GM21576 (cell line): Measurements from ENCODE around the gene SLC2A8.

Experiments
- ATAC-seq: cut with Tn5 transposase; IDR thresholded peaks from one replicate; pipeline ENCODE4 v1.9.1; 2021; ENCODE audit warnings: mild to moderate bottlenecking, moderate library complexity; ENCODE audit not compliant: unreplicated experiment

The SLC2A8 gene

DNA sequence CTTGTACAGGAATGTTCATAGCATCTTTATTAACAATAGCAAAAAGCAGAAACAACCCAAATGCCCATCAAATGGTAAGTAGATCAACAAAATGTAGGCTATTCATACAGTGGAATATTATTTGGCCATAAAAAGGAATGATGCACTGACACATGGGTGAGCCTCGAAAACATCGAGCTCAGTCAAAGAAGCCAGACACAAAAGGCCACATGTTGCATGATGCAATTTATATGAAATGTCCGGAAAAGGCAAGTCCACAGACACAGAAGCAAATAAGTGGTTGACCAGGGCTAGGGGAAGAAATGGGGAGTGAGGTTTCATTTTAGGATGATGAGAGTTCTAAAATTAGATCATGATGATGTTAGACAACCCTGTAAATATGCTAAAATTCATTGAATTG, 16.5 kb upstream of the SLC2A8 start:
- no peak for ATAC-seq

DNA sequence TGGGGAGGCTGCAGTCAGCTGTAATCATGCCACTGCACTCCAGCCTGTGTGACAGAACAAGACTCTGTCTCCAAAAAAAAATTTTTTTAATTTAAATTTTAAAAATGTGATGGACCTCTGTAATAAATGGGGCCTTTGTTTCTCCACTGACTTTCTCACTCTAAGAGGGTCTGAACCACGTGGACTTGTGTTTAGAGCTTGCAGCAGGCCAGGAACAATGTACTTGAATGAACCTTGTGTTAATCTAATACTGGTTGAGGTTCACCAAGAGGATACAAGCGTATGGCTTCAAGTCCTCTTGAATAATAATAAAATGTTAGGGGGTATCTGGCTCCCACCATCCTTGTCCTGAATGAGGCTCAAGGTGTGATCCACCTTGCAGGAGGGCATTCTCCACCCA, 14.4 kb upstream of the SLC2A8 start:
- ATAC-seq: no peak

DNA sequence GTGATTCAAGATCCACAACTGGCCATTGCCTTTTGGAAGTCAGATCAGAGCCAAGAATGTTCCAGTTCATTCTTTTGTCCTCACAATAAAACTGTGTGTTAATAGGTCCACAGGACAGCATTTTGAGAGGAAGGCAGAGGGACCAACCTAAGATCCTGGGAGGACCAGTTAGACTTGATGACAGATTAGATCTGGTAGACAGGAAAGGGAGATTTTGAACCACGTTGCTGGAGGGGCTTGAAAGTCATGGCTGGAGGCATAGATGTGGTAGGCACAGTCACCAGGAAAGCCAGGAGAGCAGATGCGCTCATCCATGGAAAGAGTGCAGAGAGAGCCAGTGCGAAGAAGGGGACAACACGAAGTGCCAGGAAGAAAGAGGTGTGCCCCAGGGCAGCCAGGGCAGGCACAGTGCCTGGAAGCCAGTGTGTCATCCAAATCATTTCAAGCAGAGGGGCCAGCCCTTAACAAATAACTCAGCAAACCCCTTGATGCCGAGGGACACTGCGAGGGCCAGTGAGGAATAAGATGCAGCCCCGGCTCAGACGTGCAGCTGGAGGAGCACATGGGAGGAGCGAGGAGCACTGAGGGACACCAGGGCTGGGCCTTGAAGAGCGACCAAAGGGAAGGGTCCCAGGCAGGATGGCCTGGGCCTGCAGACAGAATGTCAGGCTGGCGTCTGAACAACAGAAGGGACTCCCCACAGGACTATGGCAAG, 12.8 kb upstream of the SLC2A8 start:
- ATAC-seq: no peak

DNA sequence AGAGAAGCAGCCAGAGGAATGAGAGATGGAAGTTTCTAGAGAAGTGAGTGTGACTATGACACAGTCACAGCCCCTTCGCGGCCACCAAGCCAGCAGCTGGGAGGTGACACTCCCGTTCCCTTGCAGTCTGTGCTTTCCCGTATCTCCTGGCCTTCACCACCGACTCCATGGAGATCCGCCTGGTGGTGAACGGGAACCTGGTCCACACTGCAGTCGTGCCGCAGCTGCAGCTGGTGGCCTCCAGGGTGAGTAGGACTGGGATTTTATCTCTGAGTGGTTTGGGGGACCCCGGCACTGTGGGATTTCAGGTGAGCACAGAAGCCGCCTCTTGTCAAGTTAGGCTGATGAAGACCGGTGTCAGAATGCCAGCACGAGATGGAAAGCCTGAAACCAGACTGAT, 12.1 kb upstream of the SLC2A8 start:
- ATAC-seq: no peak

DNA sequence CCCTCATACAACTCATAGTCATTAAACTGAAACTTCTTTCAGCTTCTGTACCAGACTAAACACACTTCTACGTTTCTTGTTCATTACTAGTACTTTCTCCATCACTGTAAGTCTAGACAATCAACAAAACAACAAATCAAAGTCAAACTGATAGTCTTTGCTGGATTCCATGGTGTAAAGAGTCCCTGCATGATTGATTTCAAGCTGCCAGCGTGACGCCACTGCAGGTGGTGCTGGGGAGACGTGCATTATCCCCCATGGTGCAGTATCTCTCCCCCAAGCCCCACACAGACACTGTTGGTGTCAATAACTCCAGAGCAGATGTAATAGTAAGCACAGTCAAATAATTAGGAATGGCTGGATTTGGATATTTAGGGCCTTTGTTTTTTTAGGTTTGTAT, 10.7 kb upstream of the SLC2A8 start:
- ATAC-seq: no peak

DNA sequence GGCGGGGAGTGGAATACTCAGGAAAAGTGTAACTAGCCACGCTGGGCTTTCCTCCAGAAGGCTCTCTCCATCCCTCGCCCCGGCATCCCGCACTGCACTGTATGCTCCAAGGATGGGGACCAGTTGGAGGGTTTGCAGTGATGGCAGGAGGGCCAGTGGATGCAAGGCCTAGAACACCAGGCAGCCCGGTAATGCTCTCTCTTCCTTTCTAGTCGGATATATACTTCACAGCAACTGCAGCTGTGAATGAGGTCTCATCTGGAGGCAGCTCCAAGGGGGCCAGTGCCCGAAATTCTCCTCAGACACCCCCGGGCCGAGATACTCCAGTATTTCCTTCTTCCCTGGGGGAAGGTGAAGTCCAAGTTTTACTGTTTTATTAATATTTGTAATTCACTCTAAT, 10.0 kb upstream of the SLC2A8 start:
- ATAC-seq: no peak

DNA sequence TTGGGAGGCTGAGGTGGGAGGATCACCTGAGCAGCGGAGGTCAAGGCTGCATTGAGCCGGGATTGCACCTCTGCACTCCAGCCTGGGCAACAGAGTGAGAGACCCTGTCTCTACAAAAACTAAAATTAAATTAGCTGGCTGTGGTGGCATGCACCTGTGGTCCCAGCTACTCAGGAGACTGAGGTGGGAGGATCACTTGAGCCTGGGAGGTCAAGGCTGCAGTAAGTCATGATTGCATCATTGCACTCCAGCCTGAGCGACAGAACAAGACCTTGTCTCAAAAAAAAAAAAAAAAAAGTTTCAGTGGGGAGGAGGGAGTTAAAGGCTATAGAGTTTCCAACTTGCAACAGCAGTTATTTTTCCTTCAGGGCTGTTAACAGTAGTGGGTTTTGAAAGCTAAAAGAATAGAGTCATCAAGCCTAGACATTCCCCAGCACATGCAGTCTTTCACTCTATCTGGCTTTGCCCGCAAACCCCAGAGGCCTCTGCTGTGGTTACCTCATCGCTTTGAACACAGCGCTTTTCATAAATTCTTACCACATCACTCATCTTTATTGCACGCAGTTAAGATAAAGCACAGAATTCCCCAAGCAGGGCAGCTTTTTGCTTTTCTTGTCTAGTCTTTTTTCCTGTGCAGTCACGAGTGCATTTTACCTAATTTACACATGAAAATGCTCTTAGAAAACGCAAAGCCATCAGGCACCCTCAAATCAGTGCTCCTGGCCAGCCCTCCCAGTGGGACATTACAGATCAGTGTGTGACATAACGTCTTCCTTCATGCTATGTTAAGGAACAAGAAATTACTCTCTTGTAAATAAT, 8.7 kb upstream of the SLC2A8 start:
- ATAC-seq: peak; percentile 75

DNA sequence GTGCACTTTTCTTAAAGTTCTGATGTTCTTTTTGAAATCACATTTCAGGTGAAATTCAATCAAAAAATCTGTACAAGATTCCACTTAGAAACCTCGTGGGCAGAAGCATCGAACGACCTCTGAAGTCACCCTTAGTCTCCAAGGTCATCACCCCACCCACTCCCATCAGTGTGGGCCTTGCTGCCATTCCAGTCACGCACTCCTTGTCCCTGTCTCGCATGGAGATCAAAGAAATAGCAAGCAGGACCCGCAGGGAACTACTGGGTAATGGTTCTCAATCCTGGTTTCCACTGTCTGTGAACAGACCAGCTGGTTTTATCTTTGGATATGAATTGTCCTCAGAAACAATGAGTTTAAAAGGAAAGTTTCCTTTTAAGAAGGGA, 8.1 kb upstream of the SLC2A8 start:
- ATAC-seq: no peak

DNA sequence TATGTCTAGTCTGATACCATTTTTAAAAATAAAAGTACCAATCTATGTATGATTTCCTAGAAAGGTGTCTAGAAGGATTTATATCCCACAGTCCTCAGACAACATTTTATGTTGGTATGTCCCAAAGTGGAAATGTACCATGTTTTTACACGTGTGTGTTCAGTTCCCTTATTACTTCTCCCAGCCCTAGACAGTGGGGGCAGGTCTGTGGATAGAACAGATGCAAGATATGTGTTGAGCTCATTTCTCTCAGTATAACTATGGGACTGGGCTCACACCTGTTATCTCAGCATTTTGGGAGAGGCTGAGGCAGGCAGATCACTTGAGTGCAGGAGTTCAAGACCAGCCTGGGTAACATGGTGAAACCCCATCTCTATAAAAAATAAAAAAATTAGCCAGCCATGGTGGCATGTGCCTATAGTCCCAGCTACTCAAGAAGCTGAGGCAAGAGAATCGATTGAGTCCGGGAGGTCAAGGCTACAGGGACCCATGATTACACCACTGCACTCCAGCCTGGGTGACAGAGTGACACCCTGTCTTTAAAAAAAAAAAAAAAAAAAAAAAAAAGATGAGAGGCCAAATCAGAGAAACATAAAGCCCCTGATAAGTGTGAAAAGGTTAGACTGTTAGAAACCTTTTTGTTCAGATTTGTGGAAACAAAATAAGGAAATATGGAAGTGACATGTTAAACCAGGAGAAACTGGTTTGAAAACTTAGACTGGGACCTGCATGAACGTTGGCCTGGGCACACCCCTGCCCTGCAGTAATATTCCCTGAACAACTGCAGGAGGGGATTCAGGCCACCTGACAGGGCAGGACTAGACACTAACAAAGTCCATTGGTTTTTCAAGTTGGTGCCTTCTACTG, 7.4 kb upstream of the SLC2A8 start:
- ATAC-seq: no peak

DNA sequence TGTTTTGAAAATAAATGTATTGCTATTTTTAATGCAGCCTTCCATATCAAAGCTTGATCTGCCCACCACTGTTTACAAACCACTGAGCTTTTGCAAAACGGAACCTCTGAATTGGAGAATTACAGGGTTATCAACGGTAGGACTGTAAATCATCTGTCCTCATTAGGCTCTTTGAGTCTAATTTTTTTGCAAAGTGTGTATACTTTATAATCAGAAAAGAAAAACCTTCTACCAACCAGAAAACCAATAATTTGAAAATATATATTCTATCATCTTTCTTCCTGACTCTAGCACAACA, 6.8 kb upstream of the SLC2A8 start:
- ATAC-seq: no peak

DNA sequence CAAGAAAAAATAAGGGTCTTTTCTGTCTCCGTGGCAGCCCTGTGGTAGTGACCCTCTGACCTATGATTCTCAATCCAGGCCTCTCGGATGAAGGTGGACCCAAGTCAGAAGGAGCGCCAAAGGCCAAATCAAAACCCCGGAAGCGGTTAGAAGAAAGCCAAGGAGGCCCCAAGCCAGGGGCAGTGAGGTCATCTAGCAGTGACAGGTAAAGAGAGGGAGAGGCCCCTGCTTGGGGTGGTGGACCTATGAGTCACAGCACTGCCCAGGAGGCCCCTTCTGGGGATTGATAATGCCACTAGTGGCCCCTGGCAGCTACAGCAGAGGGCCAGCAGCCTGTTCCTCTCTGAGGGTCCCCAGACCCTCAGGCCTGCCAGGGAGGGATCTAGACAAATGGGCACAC, 6.4 kb upstream of the SLC2A8 start:
- ATAC-seq: no peak

DNA sequence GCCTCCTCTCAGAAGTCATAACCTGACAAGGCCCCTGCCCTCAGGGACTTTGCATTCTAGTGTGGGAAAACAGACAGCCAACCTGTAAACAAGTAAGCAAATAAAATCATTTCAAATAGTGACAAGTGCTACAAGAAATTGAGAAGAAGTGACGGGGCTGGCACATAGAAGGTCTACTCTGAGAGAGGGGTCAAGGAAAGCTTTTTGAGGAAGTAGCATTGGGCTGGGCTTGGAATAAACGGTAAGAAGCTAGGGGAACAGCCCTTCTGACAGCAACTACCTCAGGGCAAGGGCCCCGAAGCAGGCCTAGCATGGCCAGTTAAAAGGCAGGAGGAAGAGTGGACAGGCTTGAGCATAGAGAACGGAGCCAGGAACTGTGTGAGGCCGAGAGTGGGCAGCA, 4.8 kb upstream of the SLC2A8 start:
- no peak for ATAC-seq

DNA sequence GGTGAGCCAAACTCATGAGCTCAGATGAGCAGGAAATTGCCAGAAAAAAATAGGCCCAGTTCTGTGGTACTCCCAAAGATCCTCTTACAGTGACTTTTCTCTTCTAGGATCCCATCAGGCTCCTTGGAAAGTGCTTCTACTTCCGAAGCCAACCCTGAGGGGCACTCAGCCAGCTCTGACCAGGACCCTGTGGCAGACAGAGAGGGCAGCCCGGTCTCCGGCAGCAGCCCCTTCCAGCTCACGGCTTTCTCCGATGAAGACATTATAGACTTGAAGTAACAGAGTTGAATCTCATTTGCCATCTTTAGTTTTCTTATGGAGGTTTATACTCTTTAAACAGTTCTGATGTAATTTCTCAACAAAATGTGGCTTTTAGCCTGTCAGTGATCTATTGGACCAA, 4.0 kb upstream of the SLC2A8 start:
- no peak for ATAC-seq

DNA sequence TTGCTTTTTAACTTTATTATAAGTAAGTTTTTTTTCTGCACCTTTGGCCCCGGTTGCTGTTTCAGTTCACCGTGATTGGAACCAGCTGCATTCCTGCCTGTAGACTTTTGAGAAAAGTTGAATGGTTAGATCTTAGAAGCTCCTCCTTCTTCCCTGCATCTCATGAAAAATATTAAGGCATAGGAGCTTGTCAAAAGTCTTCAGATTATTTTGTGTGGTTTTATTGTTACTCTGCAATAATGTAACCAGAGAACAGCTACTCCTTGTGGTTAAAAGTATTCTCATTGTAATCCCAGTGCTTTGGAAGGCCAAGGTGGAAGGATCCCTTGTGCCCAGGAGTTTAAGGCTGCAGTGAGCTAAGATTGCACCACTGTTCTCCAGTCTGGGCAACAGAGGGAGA, 3.3 kb upstream of the SLC2A8 start:
- ATAC-seq: no peak

DNA sequence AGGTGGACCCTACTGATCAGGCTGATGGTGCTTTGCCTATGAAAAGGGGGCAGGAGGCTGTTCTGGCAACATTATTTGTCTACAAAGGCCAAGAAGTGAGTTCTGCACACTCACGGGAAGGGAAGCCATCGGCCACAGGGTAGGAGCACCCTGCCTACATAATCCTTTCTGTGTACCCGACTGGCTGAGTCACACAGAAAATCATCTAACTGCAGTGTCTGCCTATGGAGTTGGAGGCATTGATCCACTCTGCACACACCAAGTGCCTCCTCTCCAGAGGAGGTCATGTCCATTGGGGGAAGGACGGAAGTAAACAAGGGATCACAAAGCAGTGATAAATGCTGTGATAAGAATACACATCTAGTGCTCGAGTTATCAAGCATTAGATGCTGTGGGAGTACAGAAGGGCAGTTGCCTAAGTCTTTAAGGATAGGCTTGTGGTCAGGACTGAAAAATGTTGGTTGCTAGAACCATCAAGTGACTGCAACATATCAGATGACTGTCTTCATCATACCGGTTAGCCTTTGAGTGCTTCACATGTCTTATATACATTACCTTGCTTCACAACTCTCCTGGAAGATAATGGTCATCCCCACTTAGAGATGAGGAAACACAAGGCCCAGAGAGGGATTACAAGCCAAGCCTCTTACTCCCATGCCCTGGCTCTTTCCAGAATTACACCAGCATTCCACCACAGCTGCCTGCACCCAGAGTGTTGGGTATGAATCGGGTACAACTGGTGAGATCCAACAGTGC, 1.3 kb upstream of the SLC2A8 start:
- no peak for ATAC-seq

DNA sequence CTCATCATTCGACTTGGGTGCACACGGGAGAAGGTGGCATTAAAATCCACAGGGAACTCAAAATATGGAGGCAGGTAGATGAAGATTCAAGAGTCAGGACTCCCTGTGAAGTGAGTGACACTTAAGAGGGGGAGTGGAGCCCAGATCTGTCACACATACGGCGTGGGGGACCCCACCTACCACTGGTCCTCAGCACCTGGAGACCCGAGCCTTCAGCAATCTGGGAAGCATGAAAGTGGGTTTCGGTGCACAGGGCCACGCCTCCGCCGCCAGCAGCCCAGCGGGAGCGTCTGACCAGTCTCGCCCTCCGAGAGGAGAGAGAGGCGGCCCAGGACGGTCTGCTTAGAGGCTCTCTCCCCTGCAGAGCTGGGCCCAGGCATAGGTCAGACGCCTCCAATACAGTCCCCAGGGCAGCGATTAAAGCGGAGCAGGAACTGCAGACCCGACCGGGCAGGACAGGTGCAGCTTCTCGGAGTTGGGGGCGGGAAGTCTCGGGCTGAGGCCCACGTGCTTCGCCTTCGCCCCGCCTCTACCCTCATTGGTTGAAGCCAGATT, 639 bp upstream of the SLC2A8 start:
- ATAC-seq: no peak

DNA sequence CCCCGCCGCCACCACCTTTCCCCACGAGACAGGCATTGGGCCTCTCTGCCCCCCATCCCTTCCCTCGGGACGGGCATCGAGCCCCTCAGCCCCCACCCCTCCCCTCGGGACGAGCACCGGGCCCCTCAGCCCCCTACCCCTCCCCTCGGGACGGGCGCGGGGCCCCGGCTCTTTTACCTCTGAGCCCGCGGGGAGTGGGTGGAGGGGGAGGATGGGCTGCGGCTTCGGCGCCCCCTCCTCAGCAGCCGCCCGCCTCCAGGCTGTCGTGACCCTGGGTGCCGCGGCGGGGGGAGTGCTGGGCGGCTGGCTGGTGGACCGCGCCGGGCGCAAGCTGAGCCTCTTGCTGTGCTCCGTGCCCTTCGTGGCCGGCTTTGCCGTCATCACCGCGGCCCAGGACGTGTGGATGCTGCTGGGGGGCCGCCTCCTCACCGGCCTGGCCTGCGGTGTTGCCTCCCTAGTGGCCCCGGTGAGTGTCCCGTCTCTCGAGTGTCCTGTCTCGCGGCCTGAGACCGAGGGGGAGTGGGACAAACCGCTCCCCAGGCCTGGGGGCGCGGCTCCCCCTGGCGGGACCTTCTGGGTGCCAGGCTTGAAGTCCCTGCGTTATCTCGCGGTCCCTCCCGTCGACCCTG, 791 bp downstream of the SLC2A8 start:
- ATAC-seq: no peak

DNA sequence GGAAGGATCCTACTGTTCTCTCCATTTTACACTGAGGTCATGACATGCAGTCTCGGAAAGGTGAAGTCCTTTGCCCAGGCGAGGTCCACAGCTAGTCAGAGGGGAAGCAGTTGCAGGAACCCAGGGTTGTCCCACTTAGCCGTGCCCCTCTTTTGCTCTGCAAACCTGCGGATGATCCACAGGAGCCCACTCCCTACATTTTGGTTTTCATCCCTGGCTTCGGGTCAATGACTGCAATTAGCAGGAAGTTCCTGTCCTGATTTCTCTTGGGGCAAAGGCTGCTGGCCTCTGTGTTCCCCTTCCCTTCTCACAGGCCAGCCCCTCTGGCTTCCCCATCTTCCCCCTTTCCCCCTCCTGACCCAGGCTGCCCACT, 1.3 kb downstream of the SLC2A8 start:
- no peak for ATAC-seq

DNA sequence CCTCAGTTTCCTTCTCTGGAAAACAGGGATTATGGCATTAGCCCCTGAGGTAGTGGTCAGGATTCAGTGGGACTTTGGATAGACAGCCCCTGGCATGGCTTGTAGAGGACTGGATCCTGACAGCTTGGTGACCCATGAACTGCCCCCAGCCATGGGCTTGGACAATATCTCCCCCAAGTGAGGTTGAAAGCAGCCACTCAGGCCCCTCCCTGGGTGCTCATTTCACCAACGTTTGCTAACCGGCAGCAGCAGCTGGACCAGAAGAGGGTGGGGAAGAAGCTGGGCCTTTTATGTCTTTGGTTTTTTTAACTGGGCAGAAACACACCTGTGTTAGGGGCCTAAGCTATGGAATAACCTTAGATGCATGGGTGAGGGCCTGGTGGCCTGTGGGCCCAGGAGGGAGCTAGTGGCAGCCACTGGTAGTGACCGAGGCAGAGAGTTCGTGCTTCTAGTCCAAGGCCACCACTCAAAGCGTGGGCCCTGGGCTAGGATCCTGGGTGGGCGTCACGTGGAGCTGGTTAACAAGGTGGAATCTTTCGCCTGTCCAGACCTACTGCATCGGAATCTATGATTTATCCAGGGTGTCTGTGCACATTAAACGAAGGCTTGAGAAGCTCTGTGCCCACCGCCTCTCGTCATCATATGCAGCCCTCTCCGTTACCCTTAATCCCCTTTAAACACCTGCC, 1.9 kb downstream of the SLC2A8 start:
- no peak for ATAC-seq

DNA sequence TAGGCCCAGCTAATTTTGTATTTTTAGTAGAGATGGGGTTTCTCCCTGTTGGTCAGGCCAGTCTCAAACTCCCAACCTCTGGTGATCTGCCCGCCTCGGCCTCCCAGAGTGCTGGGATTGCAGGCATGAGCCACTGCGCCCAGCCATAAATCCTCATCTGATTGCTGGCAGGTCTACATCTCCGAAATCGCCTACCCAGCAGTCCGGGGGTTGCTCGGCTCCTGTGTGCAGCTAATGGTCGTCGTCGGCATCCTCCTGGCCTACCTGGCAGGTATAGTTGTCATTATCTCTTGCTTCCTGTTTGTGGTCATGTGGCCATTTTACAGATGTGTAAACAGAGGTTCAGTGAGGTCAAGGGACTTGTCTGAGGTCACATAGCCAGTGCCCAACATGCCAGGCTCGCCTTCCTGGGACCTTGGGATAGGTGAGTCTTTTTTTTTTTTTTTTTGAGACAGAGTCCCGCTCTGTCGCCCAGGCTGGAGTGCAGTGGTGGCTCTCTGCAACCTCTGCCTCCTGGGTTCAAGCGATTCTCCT, 2.8 kb downstream of the SLC2A8 start:
- ATAC-seq: no peak
